Posterior cingulate gyrus (tissue), 11 donors: Measurements from ENCODE around the gene PRORP.
A peak's percentile ranks its signal among the peaks of the same experiment; 100 is the strongest.
"Not testable (repeated sequence)": the region's sequence is repeated elsewhere in the genome, so short reads cannot be mapped to it uniquely, and the experiment has no call there.

ENCODE experiments used
- DNase-seq, 10 donors: peaks; one replicate each; pipeline versions ENCODE4 v3.0.0 to v3.0.0-alpha.2; 2020 to 2021; ENCODE audit warnings: mixed read lengths in 3 of 10
- intact Hi-C: fragments of 100-400 bp; cut with DNase I; formaldehyde crosslinking; loops from one replicate; pipeline ENCODE4 v1.15.1; 2023

Gene PRORP

DNA sequence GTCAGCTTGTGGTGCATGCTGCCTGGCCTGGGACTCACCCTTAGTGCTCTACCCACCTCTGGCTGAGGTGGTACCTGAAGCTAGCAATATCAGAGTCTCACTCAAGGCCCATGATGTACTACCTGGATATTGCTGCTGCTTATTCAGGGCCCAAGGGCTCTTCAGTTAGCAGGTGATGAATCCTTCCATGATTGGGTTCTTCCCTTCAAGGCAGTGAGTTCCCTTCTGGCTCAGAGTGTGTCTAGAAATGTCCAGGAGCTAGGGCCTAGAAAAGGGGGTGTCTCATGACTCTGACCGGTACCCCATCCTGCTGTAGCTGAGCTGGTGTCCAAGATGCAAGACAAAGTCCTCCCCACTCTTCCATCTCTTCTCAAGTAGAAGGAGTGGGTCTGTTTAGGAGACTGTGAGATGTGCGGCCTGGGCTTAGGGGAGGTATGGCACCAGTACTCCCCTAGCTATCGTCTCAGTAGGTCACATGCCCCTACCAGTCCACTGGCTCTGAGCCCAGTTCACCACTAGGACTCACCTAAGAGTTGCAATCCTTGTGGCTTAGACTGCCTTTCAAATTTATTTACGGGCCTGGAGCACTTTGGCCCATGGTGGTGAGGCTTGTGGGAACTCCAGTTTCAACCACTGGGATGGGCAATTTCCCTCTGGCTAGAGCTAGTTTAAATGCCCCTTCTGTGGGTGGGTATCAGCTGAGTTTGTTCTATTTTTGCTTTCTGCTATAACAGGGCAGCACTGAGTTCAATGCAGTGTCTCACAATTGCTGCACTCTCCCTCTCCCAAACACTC lies 12.2 kb downstream of the PRORP start:
- no peak for DNase-seq
- intact Hi-C loops: no loop called here

DNA sequence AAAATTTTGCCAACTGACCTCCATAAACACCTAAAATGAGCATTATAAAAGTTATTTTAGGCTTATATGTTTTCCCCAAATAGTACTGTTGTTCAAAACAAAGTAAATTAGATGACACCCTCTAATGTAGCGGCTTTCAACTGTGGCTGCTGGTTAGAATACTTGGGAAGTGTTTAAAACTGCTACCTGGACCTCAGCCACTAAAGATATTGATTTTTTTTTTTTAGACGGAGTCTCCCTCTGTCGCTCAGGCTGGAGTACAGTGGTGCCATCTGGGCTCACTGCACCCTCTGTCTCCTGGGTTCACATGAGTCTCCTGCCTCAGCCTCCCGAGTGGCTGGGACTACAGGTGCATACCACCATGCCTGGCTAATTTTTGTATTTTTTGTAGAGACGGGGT lies 16.2 kb downstream of the PRORP start:
- DNase-seq: no peak
- intact Hi-C loops: no loop called here

GRCh38 chr14:35140718-35141581 lies 18.6 kb downstream of the PRORP start:
- DNase-seq: no peak
- intact Hi-C loops: loop anchor here (2.0 kb wide), 1 partner anchor 272 kb away; no protein-coding TSS in a partner anchor

- no peak for DNase-seq
- intact Hi-C loops: no loop called here
Observed at GRCh38 chr14:35144029-35144428, 21.7 kb downstream of the PRORP start.

DNA sequence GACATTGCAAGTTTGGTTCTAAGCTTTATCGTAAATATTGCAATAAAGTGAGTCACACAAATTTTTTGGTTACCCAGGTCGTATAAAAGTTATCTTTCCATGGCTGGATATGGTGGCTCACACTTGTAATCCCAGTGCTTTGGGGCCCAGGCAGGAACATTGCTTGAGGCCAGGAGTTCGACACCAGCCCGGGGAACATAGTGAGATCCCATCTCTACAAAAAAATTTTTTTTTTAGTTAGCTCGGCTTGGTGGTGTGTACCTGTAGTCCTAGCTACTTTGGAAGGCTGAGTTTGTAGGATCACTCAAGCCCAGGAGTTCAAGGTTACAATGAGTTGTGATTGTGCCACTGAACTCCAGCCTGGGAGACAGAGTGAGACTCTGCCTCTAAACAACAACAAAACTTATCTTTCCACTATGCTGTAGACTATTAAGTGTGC lies 24.4 kb downstream of the PRORP start:
- DNase-seq: no peak
- intact Hi-C loops: no loop called here

GRCh38 chr14:35147186-35147585 lies 24.8 kb downstream of the PRORP start:
- DNase-seq: no peak
- intact Hi-C loops: no loop called here

- no peak for DNase-seq
- intact Hi-C loops: no loop called here
Observed at GRCh38 chr14:35147711-35148110, 25.4 kb downstream of the PRORP start.

DNA sequence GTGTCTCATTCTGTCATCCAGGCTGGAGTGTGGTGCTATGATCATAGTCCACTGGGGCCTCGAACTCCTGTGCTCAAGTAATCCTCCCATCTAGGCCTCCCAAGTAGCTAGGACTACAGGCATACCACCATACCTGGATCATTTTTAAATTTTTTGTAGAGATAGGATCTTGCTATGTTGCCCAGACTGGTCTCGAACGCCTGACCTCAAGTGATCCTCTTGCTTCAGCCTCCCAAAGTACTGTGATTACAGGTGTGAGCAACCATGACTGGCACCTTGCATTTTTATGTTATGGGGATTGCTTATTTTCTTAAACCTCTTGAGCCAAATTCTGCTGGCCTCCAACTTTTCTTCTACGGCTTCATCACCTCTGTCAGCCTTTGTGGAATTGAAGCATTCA lies 26.9 kb downstream of the PRORP start:
- no peak for DNase-seq
- intact Hi-C loops: no loop called here

- DNase-seq: peak in 1 of 10 donors; percentile 83
- intact Hi-C loops: not testable (repeated sequence)
Observed at GRCh38 chr14:35152531-35152930, 30.2 kb downstream of the PRORP start.

GRCh38 chr14:35154016-35154415 lies 31.7 kb downstream of the PRORP start:
- no peak for DNase-seq
- intact Hi-C loops: no loop called here

GRCh38 chr14:35155962-35156361 lies 33.6 kb downstream of the PRORP start:
- intact Hi-C loops: no loop called here

DNA sequence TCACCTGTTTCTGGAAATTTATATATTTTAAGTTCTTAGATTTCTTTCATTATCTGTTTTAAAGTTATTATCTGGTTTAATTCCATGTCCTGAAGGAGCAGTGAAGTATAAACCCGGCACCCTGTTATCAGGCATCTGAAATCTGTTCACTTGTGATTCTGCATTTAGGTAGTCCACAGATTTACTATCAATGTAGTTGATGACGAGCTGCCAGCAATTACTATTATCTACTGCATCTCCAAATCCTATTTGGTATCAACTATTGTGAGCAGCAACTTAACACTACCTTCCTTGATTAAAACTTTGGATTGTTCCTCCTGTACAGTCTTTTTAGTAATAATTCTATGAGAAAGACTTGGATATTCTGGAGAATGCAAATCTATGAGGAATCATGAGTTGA lies 36.1 kb downstream of the PRORP start:
- intact Hi-C loops: no loop called here
- no peak for DNase-seq

More at GRCh38 chr14:35155962-35156361, 33.6 kb downstream of the PRORP start:
- DNase-seq: no peak

DNA sequence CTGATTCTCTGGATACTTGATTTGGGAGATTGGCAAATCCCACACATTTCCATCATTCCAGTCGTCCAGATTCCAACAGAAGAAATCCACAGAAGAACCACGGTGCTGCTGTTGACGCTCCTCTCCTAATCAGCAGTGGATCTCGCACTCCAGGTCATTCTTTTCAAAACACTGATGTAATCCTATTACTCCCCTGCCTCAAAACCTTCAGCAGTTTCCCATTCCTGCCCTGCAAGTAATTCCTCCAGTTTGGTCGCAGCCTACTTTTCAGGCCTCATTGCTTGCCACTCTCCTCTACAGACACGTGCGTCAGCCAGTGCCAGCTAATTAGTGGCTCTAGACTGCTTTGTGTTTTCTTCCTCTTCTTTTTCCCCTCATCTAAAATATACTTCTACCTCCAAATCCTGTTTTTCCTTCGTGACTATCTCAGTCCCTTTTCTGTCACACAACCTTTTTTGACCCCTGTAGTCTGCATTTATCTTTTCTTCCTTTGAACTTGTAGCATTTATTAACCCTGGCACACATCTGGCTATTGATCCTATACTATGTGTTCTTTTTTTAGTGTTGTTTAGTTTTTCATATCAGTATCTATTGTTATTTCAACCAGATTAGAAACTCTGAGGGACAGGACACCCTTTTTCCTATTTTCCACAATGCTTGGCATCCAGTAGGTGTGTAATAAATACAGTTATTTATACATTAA lies 36.8 kb downstream of the PRORP start:
- intact Hi-C loops: no loop called here
- no peak for DNase-seq

DNA sequence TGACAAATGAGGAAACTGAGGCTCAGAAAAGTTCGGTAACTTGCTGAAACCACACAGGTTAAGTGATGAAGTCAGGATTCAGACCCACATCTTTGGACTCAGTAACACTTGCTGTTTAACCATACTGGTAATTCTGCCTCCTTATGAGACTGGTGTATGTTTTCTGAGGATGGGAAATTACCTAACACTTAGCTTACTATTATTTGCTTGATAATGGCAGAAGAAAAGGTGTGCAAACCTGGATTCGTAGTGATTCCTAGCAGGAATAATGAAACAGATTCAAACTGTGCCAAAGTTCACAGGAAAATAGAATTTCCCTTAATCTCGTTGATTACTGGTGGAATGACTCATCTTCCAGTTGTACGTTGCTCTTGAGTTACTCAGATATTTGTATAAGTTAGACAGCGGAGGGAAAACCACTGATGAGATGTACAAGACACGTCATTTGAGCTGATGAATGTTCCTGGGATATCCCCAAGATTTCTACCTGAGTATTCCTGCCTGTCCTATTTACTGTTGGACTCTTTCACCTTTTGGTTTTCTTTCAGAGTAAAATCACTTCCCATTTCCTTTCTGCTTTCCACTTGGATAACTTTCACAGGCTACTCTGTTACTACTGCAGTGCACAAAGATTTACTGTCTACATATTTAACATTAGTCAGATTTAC lies 37.5 kb downstream of the PRORP start:
- no peak for DNase-seq
- intact Hi-C loops: no loop called here

- DNase-seq: no peak
- intact Hi-C loops: no loop called here
Observed at GRCh38 chr14:35161231-35161630, 38.9 kb downstream of the PRORP start.

DNA sequence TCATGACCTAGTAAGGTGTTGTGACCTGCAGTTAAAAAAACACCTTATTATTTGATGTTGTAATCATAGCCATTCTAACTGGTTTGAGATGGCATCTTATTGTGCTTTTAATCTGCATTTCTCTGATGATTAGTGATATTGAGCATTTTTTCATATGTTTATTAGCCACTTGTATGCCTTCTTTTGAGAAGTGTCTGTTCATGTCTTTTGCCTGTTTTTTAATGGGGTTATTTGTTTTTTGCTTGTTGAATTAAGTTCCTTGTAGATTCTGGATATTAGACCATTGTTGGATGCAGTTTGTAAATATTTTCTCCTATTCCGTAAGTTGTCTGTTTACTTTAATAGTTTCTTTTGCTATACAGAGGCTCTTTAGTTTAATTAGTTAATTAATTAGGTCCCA lies 41.0 kb downstream of the PRORP start:
- DNase-seq: no peak
- intact Hi-C loops: no loop called here

DNA sequence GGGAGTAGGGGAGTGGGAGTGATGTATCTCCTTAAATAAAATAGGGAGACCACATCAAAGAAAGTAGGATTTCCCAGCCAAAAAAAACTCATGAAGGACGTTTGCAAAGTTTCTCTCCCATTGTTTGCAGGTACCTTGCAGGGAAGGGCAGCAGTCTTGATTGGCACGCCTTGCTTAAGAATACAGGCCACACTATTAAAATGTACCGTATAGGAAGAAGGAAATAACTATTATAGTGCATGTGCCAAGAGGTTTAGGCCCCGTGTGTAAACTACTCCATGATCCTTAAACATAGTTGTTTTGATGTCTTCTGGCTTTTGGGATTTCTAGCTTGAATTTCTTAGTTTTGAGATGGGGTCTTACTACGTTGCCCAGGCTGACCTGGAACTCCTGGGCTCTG lies 42.5 kb downstream of the PRORP start:
- no peak for DNase-seq
- intact Hi-C loops: no loop called here

GRCh38 chr14:35167496-35167895 lies 45.1 kb downstream of the PRORP start:
- no peak for DNase-seq
- intact Hi-C loops: no loop called here
